Calu3 (cell line): Measurements from ENCODE around the gene NIPA2. TPM values are rescaled to one million over a fixed set of nuclear protein-coding genes. Genes with fewer than 3 reads are reported as not detected.

Experiments
- BruUV-seq: library from RNA; stranded (reverse); fragments of 400-500 nt; replicated peaks from 2 replicates; lab custom pipeline; 2021; lab: Mats Ljungman, UMichigan
- CTCF ChIA-PET: fragments of 300-600 bp; sonication (Branson Sonifier 250); formaldehyde crosslinking; loops from one replicate; lab custom pipeline; 2022; ENCODE audit warnings: antibody characterized with exemption; lab: Charles Lee
- DNase-seq: peaks from one replicate; pipeline ENCODE4 v3.0.0; 2022
- H3K27ac Mint-ChIP-seq: one replicate; pipeline ENCODE4 v1.8.0; 2022; ENCODE audit warnings: mixed read lengths; ENCODE audit not compliant: unreplicated experiment
- H3K27me3 Mint-ChIP-seq: one replicate; pipeline ENCODE4 v1.8.0; 2022; ENCODE audit warnings: mixed read lengths; ENCODE audit not compliant: unreplicated experiment
- H3K36me3 Mint-ChIP-seq: one replicate; pipeline ENCODE4 v1.8.0; 2022; ENCODE audit warnings: mild to moderate bottlenecking, moderate library complexity, mixed read lengths; ENCODE audit not compliant: insufficient read depth, unreplicated experiment
- H3K4me1 Mint-ChIP-seq: one replicate; pipeline ENCODE4 v1.8.0; 2022; ENCODE audit warnings: mild to moderate bottlenecking, low read depth, mixed read lengths; ENCODE audit not compliant: unreplicated experiment
- H3K4me3 Mint-ChIP-seq: one replicate; pipeline ENCODE4 v1.8.0; 2022; ENCODE audit warnings: mild to moderate bottlenecking, low read depth, moderate library complexity, mixed read lengths; ENCODE audit not compliant: unreplicated experiment
- H3K9me3 Mint-ChIP-seq: one replicate; pipeline ENCODE4 v1.8.0; 2022; ENCODE audit warnings: low read depth, mixed read lengths; ENCODE audit not compliant: unreplicated experiment
- intact Hi-C: fragments of 100-400 bp; cut with micrococcal nuclease; formaldehyde crosslinking; loops from one replicate; pipeline ENCODE4 v1.10.0; 2022; ENCODE audit not compliant: unreplicated experiment
- total RNA-seq: library from RNA; stranded (reverse); gene quantifications from 2 replicates; pipeline ENCODE4 v1.2.3, GENCODE V29; 2022
- TF ChIP-seq, protein P1 (sequence below): fragments of 200-600 bp; IDR thresholded peaks from one replicate; pipeline ENCODE4 v1.8.0; 2022; ENCODE audit warnings: antibody characterized with exemption; ENCODE audit not compliant: unreplicated experiment

The NIPA2 gene
- total RNA-seq, 1 experiment from 2014 or later: 26.0 TPM

DNA sequence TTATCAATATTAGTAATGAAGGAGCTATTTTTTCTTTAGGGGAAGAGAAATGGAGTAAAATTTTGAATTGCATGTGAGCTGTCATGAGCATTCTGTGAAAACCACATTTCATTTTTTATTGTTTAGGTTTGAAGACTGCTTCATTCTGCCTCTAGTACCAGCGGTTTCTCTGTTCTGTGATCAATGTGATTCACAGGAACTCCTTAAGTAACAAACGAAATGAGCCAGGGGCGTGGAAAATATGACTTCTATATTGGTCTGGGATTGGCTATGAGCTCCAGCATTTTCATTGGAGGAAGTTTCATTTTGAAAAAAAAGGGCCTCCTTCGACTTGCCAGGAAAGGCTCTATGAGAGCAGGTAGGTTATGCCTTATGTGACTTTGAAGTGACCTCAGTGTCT, 13.0 kb downstream of the NIPA2 start:
- intact Hi-C loops: no loop called here
- no peak overlapping the region for H3K4me3 Mint-ChIP-seq
- no peaks in the 10 kb centered on the region for H3K4me1 Mint-ChIP-seq
- DNase-seq: no peak
- TF ChIP-seq, protein P1, sequence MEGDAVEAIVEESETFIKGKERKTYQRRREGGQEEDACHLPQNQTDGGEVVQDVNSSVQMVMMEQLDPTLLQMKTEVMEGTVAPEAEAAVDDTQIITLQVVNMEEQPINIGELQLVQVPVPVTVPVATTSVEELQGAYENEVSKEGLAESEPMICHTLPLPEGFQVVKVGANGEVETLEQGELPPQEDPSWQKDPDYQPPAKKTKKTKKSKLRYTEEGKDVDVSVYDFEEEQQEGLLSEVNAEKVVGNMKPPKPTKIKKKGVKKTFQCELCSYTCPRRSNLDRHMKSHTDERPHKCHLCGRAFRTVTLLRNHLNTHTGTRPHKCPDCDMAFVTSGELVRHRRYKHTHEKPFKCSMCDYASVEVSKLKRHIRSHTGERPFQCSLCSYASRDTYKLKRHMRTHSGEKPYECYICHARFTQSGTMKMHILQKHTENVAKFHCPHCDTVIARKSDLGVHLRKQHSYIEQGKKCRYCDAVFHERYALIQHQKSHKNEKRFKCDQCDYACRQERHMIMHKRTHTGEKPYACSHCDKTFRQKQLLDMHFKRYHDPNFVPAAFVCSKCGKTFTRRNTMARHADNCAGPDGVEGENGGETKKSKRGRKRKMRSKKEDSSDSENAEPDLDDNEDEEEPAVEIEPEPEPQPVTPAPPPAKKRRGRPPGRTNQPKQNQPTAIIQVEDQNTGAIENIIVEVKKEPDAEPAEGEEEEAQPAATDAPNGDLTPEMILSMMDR: no peak
- no TSS peak for BruUV-seq
- H3K27ac Mint-ChIP-seq: no peak overlapping the region
- H3K36me3 Mint-ChIP-seq: peaks cover 9% of the 10 kb centered on the region
- CTCF ChIA-PET: no interaction called here
- H3K27me3 Mint-ChIP-seq: no peaks in the 10 kb centered on the region
- no peaks in the 10 kb centered on the region for H3K9me3 Mint-ChIP-seq

DNA sequence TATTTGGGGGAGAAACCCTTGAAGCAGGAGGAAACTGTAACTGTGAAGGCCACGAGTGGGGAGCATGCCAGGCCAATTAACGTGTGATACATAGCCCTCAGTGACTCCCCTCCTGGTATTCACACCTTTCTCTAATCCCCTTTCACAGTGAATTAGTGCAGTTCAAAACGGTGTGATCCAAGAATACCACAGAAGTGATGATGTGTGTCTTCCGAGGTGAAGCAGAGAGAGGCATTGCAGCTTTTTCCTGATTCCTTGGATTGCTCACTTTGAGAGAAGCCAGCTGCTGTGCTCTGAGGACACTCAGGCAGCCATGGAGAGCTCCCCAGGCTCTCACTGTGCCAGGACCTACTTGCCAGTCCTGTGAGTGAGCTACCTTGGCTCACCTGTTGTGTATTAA, 17.3 kb downstream of the NIPA2 start:
- Mint-ChIP-seq H3K27me3 (no peaks in the 10 kb centered on the region), H3K9me3 (no peaks in the 10 kb centered on the region), H3K27ac (no peak overlapping the region), H3K4me3 (no peak overlapping the region), H3K36me3 (peaks cover 9% of the 10 kb centered on the region), H3K4me1 (no peaks in the 10 kb centered on the region)
- TF ChIP-seq, protein P1: no peak
- DNase-seq: no peak
- CTCF ChIA-PET: no interaction called here
- intact Hi-C loops: no loop called here
- BruUV-seq: no TSS peak

DNA sequence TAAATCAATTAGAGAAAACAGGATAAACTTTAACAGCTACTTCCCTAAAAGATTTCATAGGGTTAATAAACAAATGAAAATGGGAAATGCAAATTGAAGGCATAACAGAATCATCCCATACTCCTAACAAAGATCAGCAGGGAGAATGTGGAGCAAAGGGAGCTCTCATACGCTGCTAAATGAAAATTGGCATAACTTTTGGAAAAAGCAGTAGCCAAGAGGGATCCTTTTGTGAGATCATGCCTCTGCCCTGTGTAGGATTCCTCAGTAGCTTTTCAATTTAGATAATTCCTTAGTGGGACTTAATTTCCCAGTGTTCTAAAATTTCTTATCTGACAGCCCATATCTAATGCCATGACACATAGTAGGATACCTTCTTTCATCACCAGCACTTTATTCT, 18.2 kb downstream of the NIPA2 start:
- DNase-seq: no peak
- no peaks in the 10 kb centered on the region for H3K9me3 Mint-ChIP-seq
- no TSS peak for BruUV-seq
- intact Hi-C loops: no loop called here
- H3K4me1 Mint-ChIP-seq: no peaks in the 10 kb centered on the region
- CTCF ChIA-PET: no interaction called here
- no peak overlapping the region for H3K27ac Mint-ChIP-seq
- H3K36me3 Mint-ChIP-seq: peaks cover 15% of the 10 kb centered on the region
- TF ChIP-seq, protein P1: no peak
- no peak overlapping the region for H3K4me3 Mint-ChIP-seq
- H3K27me3 Mint-ChIP-seq: no peaks in the 10 kb centered on the region

DNA sequence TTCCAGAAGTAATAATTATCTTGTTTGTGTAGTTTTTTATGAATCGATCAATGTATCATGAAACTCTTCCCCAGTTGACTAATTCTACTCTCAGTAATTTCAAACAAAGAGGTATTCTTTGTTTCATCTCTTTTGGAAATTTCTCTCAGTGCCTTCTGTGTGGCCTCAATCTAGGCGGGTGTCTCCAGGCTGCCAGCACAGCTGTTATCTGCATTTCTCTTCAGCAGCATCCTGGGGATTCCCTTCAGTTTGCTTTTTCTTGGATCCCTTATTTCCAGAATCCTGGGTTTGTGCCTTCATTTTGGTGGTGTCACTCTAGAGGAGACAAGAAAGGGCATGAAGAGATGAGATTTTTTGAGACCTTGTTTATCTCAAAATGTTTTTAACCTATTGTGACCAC, 22.7 kb downstream of the NIPA2 start:
- CTCF ChIA-PET: no interaction called here
- Mint-ChIP-seq H3K27me3 (no peaks in the 10 kb centered on the region), H3K4me3 (no peak overlapping the region), H3K27ac (no peak overlapping the region), H3K36me3 (peaks cover 8% of the 10 kb centered on the region), H3K9me3 (no peaks in the 10 kb centered on the region), H3K4me1 (no peaks in the 10 kb centered on the region)
- BruUV-seq: no TSS peak
- no peak for DNase-seq
- TF ChIP-seq, protein P1: no peak
- intact Hi-C loops: no loop called here
